Measurements from ENCODE around the gene MCM3AP. TPM values are rescaled to one million over a fixed set of nuclear protein-coding genes. Genes with fewer than 3 reads are reported as not detected.

The MCM3AP gene
- total and polyA plus RNA-seq, 4 donors, result 15.5 to 58.1 (median 33.5) TPM

DNA sequence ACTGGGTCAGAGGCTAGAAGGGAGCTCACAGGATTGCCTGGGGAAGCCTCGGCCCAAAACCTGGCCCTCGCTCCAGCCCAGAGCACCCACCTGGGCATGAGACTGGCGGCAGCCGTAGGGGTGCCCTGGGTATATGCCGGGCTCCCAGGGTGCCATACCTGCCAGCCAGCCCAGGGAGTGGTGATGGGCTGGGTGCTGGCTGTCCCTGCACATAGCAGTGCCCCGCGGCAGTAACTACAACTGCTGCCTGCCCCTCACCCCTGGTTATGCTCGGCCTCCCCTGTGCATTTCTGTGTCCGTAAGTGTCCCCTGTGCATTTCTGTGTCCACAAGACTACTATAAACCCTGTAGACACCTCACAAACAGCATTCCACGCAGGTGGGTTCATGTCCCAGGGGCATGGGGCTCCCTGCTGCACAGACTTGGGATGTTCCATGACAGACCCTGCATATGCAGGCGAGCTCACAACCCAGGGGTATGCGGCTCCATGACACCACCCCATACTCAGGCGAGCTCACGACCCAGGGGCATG is 95.4 kb downstream of the MCM3AP start:
- Histone ChIP-seq H3K4me3 (ENCODE audit: low read depth in 1 of 3, low read length in 3 of 3) (no peak overlapping the region), H3K9me3 (ENCODE audit: control insufficient read depth in 4 of 4, low read length in 3 of 4) (no peaks in the 10 kb centered on the region), H3K4me1 (ENCODE audit: control insufficient read depth in 4 of 4, insufficient read depth in 4 of 4, low read length in 3 of 4) (no peaks in the 10 kb centered on the region), H3K36me3 (ENCODE audit: control insufficient read depth in 4 of 4, insufficient read depth in 3 of 4, low read depth in 1 of 4, low read length in 3 of 4) (peaks cover 10 to 48% (median 28%) of the 10 kb centered on the region in 4 donors), H3K27me3 (ENCODE audit: control insufficient read depth in 4 of 4, insufficient read depth in 4 of 4, low read length in 3 of 4) (no peaks in the 10 kb centered on the region), H3K27ac (ENCODE audit: low read depth in 1 of 2, low read length in 2 of 2) (no peak overlapping the region), H3K9ac (ENCODE audit: low read depth in 1 of 2, low read length in 2 of 2) (no peak overlapping the region)
- WGBS, result 97% methylated on average over 14 of the region's 14 CpGs
- DNase-seq (ENCODE audit: low spot score), result no peak
- no peak for TF ChIP-seq SP1 (IDR thresholded peaks at IDR 0.05)
- TF ChIP-seq EGR1 (IDR thresholded peaks at IDR 0.05; ENCODE audit: low read depth in 2 of 2), result no peak
- TF ChIP-seq, protein P1, sequence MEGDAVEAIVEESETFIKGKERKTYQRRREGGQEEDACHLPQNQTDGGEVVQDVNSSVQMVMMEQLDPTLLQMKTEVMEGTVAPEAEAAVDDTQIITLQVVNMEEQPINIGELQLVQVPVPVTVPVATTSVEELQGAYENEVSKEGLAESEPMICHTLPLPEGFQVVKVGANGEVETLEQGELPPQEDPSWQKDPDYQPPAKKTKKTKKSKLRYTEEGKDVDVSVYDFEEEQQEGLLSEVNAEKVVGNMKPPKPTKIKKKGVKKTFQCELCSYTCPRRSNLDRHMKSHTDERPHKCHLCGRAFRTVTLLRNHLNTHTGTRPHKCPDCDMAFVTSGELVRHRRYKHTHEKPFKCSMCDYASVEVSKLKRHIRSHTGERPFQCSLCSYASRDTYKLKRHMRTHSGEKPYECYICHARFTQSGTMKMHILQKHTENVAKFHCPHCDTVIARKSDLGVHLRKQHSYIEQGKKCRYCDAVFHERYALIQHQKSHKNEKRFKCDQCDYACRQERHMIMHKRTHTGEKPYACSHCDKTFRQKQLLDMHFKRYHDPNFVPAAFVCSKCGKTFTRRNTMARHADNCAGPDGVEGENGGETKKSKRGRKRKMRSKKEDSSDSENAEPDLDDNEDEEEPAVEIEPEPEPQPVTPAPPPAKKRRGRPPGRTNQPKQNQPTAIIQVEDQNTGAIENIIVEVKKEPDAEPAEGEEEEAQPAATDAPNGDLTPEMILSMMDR (IDR thresholded peaks at IDR 0.05; ENCODE audit: low read depth, low read length, missing input control), result no peak
- TF ChIP-seq JUND (IDR thresholded peaks at IDR 0.05), result no peak
- no peak for TF ChIP-seq HNF4A (conservative IDR thresholded peaks at IDR 0.05)
- no peak for TF ChIP-seq NR2F2 (IDR thresholded peaks at IDR 0.05)
- no peak for TF ChIP-seq HNF4G (IDR thresholded peaks at IDR 0.05)
- TF ChIP-seq RAD21 (IDR thresholded peaks at IDR 0.05), result no peak
- TF ChIP-seq TAF1 (conservative IDR thresholded peaks at IDR 0.05), result no peak
- TF ChIP-seq, protein P2, sequence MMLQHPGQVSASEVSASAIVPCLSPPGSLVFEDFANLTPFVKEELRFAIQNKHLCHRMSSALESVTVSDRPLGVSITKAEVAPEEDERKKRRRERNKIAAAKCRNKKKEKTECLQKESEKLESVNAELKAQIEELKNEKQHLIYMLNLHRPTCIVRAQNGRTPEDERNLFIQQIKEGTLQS (IDR thresholded peaks at IDR 0.05), result no peak
- TF ChIP-seq, protein P3, sequence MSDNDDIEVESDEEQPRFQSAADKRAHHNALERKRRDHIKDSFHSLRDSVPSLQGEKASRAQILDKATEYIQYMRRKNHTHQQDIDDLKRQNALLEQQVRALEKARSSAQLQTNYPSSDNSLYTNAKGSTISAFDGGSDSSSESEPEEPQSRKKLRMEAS (IDR thresholded peaks at IDR 0.05), result no peak
- TF ChIP-seq FOXA2 (IDR thresholded peaks at IDR 0.05), result no peak
- TF ChIP-seq, protein P4, sequence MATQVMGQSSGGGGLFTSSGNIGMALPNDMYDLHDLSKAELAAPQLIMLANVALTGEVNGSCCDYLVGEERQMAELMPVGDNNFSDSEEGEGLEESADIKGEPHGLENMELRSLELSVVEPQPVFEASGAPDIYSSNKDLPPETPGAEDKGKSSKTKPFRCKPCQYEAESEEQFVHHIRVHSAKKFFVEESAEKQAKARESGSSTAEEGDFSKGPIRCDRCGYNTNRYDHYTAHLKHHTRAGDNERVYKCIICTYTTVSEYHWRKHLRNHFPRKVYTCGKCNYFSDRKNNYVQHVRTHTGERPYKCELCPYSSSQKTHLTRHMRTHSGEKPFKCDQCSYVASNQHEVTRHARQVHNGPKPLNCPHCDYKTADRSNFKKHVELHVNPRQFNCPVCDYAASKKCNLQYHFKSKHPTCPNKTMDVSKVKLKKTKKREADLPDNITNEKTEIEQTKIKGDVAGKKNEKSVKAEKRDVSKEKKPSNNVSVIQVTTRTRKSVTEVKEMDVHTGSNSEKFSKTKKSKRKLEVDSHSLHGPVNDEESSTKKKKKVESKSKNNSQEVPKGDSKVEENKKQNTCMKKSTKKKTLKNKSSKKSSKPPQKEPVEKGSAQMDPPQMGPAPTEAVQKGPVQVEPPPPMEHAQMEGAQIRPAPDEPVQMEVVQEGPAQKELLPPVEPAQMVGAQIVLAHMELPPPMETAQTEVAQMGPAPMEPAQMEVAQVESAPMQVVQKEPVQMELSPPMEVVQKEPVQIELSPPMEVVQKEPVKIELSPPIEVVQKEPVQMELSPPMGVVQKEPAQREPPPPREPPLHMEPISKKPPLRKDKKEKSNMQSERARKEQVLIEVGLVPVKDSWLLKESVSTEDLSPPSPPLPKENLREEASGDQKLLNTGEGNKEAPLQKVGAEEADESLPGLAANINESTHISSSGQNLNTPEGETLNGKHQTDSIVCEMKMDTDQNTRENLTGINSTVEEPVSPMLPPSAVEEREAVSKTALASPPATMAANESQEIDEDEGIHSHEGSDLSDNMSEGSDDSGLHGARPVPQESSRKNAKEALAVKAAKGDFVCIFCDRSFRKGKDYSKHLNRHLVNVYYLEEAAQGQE (IDR thresholded peaks at IDR 0.05), result no peak
- no peak for TF ChIP-seq RXRA (IDR thresholded peaks at IDR 0.05)
- TF ChIP-seq, protein P5, sequence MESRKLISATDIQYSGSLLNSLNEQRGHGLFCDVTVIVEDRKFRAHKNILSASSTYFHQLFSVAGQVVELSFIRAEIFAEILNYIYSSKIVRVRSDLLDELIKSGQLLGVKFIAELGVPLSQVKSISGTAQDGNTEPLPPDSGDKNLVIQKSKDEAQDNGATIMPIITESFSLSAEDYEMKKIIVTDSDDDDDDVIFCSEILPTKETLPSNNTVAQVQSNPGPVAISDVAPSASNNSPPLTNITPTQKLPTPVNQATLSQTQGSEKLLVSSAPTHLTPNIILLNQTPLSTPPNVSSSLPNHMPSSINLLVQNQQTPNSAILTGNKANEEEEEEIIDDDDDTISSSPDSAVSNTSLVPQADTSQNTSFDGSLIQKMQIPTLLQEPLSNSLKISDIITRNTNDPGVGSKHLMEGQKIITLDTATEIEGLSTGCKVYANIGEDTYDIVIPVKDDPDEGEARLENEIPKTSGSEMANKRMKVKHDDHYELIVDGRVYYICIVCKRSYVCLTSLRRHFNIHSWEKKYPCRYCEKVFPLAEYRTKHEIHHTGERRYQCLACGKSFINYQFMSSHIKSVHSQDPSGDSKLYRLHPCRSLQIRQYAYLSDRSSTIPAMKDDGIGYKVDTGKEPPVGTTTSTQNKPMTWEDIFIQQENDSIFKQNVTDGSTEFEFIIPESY (IDR thresholded peaks at IDR 0.05), result no peak

Measured in liver (tissue), 9 donors.